Sigmoid colon (tissue), 7 donors: ENCODE data around the gene BHLHA9. TPM values are rescaled to one million over a fixed set of nuclear protein-coding genes. Genes with fewer than 3 reads are reported as not detected.

Source experiments
- DNase-seq: peaks from one replicate; pipeline ENCODE4 v3.0.0-alpha.2; 2019
- H3K27ac ChIP-seq, 4 donors: fragments of 200-600 bp; sonication (generic); one replicate each; pipeline ENCODE4 v1.5.1; 2016 to 2019; ENCODE audit warnings: mild to moderate bottlenecking in 1 of 4
- H3K27me3 ChIP-seq, 3 donors: fragments of 200-600 bp; sonication (generic); one replicate each; pipeline ENCODE4 v1.5.1; 2019; ENCODE audit warnings: mild to moderate bottlenecking in 1 of 3
- H3K36me3 ChIP-seq, 4 donors: fragments of 200-600 bp; sonication (generic); one replicate each; pipeline ENCODE4 v1.5.1; 2016 to 2019
- H3K4me1 ChIP-seq, 4 donors: fragments of 200-600 bp; sonication (generic); one replicate each; pipeline ENCODE4 v1.5.1; 2017 to 2019
- H3K4me3 ChIP-seq, 4 donors: fragments of 200-600 bp; sonication (generic); one replicate each; pipeline ENCODE4 v1.5.1; 2017 to 2019; ENCODE audit warnings: mild to moderate bottlenecking in 2 of 4, moderate library complexity in 1 of 4
- H3K9me3 ChIP-seq, 4 donors: fragments of 200-600 bp in 3 of 4; sonication (generic) in 3 of 4; one replicate each; pipeline versions ENCODE4 v1.5.1 to v1.6.1; 2013 to 2019
- EP300 ChIP-seq, 4 donors: sonication (generic); formaldehyde crosslinking; IDR thresholded peaks; one replicate each; pipeline ENCODE4 v1.6.1; 2017; ENCODE audit warnings: antibody characterized with exemption in 4 of 4
- POLR2A ChIP-seq, 2 donors: fragments of 450-650 bp; IDR thresholded peaks; one replicate each; pipeline ENCODE4 v1.6.1; 2016; ENCODE audit warnings: antibody characterized with exemption in 2 of 2, mild to moderate bottlenecking in 2 of 2, moderate library complexity in 2 of 2
- POLR2AphosphoS5 ChIP-seq, 4 donors: sonication (generic); formaldehyde crosslinking; IDR thresholded peaks; one replicate each; pipeline ENCODE4 v1.6.1; 2017; ENCODE audit warnings: antibody characterized with exemption in 4 of 4
- WGBS, 2 donors: extraction: QIAGEN DNeasy Blood & Tissue Kit; methylation state at CpG; one replicate each; pipeline ENCODE4 v1.1.7; 2013; 5-methylcytosine and 5-hydroxymethylcytosine counted together
- intact Hi-C: fragments of 100-400 bp; cut with DNase I; formaldehyde crosslinking; loops from one replicate; pipeline ENCODE4 v1.15.1; 2023
- polyA plus RNA-seq, 3 donors: library from polyadenylated mRNA; stranded (reverse); fragments of 200-250 nt; gene quantifications; one replicate each; pipeline ENCODE4 v1.2.3, GENCODE V29; 2013
- total RNA-seq, 4 donors: library from RNA; depleted of rRNA; stranded (reverse); fragments of >200 nt; gene quantifications; one replicate each; pipeline ENCODE4 v1.1.0, GENCODE V29; 2016
- TF ChIP-seq, protein P1 (sequence below), 4 experiments: fragments of 450-650 bp in 3 of 4; fragments of 200-600 bp in 1 of 4; IDR thresholded peaks; one replicate each; pipeline ENCODE4 v1.5.1; 2016 to 2019; ENCODE audit warnings: antibody characterized with exemption in 4 of 4, mild to moderate bottlenecking in 3 of 4, moderate library complexity in 2 of 4
- donor health status: healthy with polysubstance abuse.
- donor health status: Bipolar disorder and iron deficiency.
- donor health status: healthy.

The BHLHA9 gene
- total and polyA plus RNA-seq, 7 donors, result not detected

DNA sequence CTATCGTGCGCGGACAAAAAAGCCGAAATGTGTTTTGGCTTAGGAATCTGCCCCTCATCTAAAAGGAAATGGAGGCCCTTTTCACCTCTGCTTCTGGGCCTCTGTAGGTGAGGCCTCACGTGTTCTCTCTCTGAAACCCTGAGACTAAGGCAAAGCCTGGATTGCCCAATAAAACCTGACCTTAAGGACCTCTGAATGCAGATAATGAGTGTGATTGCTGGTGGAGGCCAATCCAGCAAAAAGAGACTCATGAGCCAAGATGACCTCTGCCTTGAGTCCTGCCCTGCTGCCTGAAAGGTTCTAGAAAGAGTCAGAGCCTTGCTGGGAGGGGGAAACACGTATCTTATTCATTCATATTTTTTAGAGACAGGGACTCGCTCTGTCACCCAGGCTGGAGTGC, 45.9 kb upstream of the BHLHA9 start:
- WGBS, 2 donors, result 59 to 67% methylated on average over 7 of the region's 7 CpGs
- Histone ChIP-seq H3K9me3 (no peaks in the 10 kb centered on the region), H3K27ac (no peak overlapping the region), H3K36me3 (no peaks in the 10 kb centered on the region), H3K4me1 (peaks cover 0 to 14% (median 12%) of the 10 kb centered on the region in 4 donors), H3K4me3 (no peak overlapping the region), H3K27me3 (peaks cover 11 to 30% (median 18%) of the 10 kb centered on the region in 3 donors)
- no peak for TF ChIP-seq EP300 (IDR thresholded peaks at IDR 0.05)
- TF ChIP-seq, protein P1, sequence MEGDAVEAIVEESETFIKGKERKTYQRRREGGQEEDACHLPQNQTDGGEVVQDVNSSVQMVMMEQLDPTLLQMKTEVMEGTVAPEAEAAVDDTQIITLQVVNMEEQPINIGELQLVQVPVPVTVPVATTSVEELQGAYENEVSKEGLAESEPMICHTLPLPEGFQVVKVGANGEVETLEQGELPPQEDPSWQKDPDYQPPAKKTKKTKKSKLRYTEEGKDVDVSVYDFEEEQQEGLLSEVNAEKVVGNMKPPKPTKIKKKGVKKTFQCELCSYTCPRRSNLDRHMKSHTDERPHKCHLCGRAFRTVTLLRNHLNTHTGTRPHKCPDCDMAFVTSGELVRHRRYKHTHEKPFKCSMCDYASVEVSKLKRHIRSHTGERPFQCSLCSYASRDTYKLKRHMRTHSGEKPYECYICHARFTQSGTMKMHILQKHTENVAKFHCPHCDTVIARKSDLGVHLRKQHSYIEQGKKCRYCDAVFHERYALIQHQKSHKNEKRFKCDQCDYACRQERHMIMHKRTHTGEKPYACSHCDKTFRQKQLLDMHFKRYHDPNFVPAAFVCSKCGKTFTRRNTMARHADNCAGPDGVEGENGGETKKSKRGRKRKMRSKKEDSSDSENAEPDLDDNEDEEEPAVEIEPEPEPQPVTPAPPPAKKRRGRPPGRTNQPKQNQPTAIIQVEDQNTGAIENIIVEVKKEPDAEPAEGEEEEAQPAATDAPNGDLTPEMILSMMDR (IDR thresholded peaks at IDR 0.05), result no peak
- no peak for TF ChIP-seq POLR2AphosphoS5 (IDR thresholded peaks at IDR 0.05)
- TF ChIP-seq POLR2A (IDR thresholded peaks at IDR 0.05), result no peak
- intact Hi-C loops, result no loop called here
- DNase-seq, result no peak

- TF ChIP-seq EP300 (IDR thresholded peaks at IDR 0.05), result no peak
- TF ChIP-seq POLR2A (IDR thresholded peaks at IDR 0.05), result no peak
- TF ChIP-seq POLR2AphosphoS5 (IDR thresholded peaks at IDR 0.05), result no peak
- TF ChIP-seq, protein P1 (IDR thresholded peaks at IDR 0.05), result no peak
- Histone ChIP-seq H3K27me3 (peaks cover 22 to 50% (median 37%) of the 10 kb centered on the region in 3 donors), H3K27ac (no peak overlapping the region), H3K4me3 (no peak overlapping the region), H3K9me3 (no peaks in the 10 kb centered on the region), H3K4me1 (peaks cover 0 to 26% (median 24%) of the 10 kb centered on the region in 4 donors), H3K36me3 (no peaks in the 10 kb centered on the region)
- WGBS, 2 donors, result 84 to 91% methylated on average over 3 of the region's 3 CpGs
- intact Hi-C loops, result no loop called here
- no peak for DNase-seq
Measured at GRCh38 chr17:1226308-1226707, 43.9 kb upstream of the BHLHA9 start.

GRCh38 chr17:1227365-1227764, 42.9 kb upstream of the BHLHA9 start:
- H3K27me3 ChIP-seq, result peaks cover 22 to 61% (median 48%) of the 10 kb centered on the region in 3 donors
- H3K4me3 ChIP-seq, result peak overlapping the region in 1 of 4 donors; percentile 59
- peaks cover 0 to 26% (median 24%) of the 10 kb centered on the region in 4 donors for H3K4me1 ChIP-seq
- H3K27ac ChIP-seq, result no peak overlapping the region
- DNase-seq, result no peak
- 55 to 80% methylated on average over 5 of the region's 5 CpGs for WGBS, 2 donors
- no peaks in the 10 kb centered on the region for H3K36me3 ChIP-seq
- no peak for TF ChIP-seq POLR2A (IDR thresholded peaks at IDR 0.05)
- TF ChIP-seq POLR2AphosphoS5 (IDR thresholded peaks at IDR 0.05), result no peak
- TF ChIP-seq, protein P1 (IDR thresholded peaks at IDR 0.05), result no peak
- TF ChIP-seq EP300 (IDR thresholded peaks at IDR 0.05), result no peak
- no peaks in the 10 kb centered on the region for H3K9me3 ChIP-seq
- intact Hi-C loops, result no loop called here

- Histone ChIP-seq H3K9me3 (no peaks in the 10 kb centered on the region), H3K27me3 (peaks cover 22 to 63% (median 53%) of the 10 kb centered on the region in 3 donors), H3K36me3 (no peaks in the 10 kb centered on the region), H3K4me3 (peak overlapping the region in 3 of 4 donors; percentile 45 to 59 (median 53)), H3K4me1 (peaks cover 0 to 26% (median 24%) of the 10 kb centered on the region in 4 donors), H3K27ac (peak overlapping the region in 3 of 4 donors; percentile 23 to 54 (median 33))
- no peak for DNase-seq
- TF ChIP-seq, protein P1 (IDR thresholded peaks at IDR 0.05), result no peak
- TF ChIP-seq POLR2A (IDR thresholded peaks at IDR 0.05), result no peak
- no peak for TF ChIP-seq POLR2AphosphoS5 (IDR thresholded peaks at IDR 0.05)
- TF ChIP-seq EP300 (IDR thresholded peaks at IDR 0.05), result no peak
- 3 to 11% methylated on average over 58 of the region's 58 CpGs for WGBS, 2 donors
- intact Hi-C loops, result no loop called here
Measured at GRCh38 chr17:1227917-1228780, 42.1 kb upstream of the BHLHA9 start.
